ENCODE results near the gene RNF220. TPM values are rescaled to one million over a fixed set of nuclear protein-coding genes. Genes with fewer than 3 reads are reported as not detected.

The RNF220 gene
- total and polyA plus RNA-seq, 2 donors from 2014 or later, result 66.9 to 69.0 TPM

GRCh38 chr1:44603718-44604117, 198.7 kb downstream of the RNF220 start:
- no peak for FAIRE-seq
- TF ChIP-seq, protein P1, sequence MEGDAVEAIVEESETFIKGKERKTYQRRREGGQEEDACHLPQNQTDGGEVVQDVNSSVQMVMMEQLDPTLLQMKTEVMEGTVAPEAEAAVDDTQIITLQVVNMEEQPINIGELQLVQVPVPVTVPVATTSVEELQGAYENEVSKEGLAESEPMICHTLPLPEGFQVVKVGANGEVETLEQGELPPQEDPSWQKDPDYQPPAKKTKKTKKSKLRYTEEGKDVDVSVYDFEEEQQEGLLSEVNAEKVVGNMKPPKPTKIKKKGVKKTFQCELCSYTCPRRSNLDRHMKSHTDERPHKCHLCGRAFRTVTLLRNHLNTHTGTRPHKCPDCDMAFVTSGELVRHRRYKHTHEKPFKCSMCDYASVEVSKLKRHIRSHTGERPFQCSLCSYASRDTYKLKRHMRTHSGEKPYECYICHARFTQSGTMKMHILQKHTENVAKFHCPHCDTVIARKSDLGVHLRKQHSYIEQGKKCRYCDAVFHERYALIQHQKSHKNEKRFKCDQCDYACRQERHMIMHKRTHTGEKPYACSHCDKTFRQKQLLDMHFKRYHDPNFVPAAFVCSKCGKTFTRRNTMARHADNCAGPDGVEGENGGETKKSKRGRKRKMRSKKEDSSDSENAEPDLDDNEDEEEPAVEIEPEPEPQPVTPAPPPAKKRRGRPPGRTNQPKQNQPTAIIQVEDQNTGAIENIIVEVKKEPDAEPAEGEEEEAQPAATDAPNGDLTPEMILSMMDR (IDR thresholded peaks at IDR 0.05; ENCODE audit: borderline replicate concordance, extremely low read depth, insufficient read depth), result no peak
- no peak overlapping the region for H3K27ac ChIP-seq (ENCODE audit: low read depth in 2 of 2, low read length in 2 of 2)
- peak in 1 of 5 donors; percentile 43 for DNase-seq
- intact Hi-C loops (cut with DNase I), result no loop called here
- H3K9me3 ChIP-seq (ENCODE audit: control insufficient read depth in 2 of 3, insufficient read depth in 1 of 3, low read length in 3 of 3), result no peaks in the 10 kb centered on the region
- H3K9ac ChIP-seq (ENCODE audit: low read length in 3 of 3), result no peak overlapping the region
- H3K27me3 ChIP-seq (ENCODE audit: control insufficient read depth, insufficient read depth, low read length), result peaks cover 28% of the 10 kb centered on the region
- H3K4me1 ChIP-seq (ENCODE audit: control insufficient read depth in 2 of 3, insufficient read depth in 2 of 3, low read depth in 1 of 3, low read length in 3 of 3), result no peaks in the 10 kb centered on the region
- H3K36me3 ChIP-seq (ENCODE audit: control insufficient read depth in 2 of 3, insufficient read depth in 3 of 3, low read length in 3 of 3), result no peaks in the 10 kb centered on the region
- no peak overlapping the region for H3K4me3 ChIP-seq (ENCODE audit: low read length in 3 of 3)

DNA sequence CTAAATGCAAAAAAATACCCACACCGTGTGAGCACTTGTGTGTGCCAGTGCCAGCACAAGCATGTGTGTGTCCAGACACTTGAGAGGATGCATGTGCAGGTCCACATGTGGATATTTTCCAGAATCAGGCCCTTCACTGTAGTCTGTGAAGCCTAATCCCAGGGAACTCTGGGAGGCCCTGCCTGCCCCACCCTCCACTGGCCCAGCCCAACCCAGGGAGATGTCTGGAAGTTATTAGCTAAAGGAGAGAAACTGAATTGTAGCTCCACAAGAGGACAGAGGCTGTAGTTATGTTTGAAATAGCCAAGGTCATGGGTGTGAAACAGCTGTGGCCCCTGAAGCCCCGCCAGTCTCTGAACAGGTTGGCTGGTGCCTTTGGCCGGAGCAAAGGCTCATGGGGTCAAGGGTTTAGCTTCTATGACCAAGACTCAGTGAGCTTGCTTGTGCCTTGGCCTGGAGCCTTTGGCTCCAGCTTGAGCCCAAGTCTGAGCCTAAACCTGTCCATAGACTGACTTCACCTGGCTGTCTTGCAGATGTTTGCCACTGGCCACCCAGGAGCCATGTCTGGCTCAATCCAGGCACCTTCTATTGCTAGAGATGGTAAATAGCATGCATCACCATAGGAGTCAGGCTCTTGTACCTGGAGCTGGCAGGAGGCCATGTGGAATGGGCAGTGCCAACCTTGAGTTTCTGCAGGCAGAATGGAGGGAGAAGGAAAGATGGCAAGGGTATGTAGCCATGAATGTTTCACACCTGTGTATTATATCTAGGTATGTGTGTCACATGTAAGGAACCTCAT, 199.3 kb downstream of the RNF220 start:
- H3K9ac ChIP-seq (ENCODE audit: low read length in 3 of 3), result no peak overlapping the region
- no peaks in the 10 kb centered on the region for H3K4me1 ChIP-seq (ENCODE audit: control insufficient read depth in 2 of 3, insufficient read depth in 2 of 3, low read depth in 1 of 3, low read length in 3 of 3)

DNA sequence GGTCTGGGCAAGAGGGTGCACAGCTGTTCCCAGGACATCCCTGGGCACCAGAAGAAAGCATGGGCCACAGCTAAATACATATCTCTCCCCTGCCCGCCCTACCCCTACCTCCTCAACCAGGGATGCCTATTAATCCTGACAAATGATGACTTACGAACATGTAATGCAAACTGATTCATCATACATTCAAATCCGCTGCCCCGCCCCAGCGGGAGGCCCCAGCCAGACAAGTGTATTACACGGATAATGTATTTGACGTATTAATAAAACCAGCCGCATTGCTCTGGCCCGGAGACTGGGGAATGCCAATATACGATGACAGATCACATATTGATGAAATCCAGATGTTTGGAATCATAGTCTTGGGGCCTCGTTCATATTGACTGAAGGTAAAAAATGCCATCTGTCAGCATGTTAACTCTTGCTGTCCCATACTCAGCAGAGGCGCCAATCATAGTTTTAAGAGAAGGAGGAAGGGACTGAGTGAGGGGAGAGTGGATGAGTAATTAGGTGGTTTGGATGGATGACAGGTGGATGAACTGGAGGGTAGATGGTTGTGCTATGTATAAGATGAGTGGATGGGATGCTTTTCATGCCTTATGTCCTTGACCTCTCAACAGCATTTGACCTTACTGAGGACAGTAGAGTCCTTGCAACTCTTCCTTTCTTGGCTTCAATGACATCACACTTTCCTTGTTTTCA, 201.0 kb downstream of the RNF220 start:
- TF ChIP-seq, protein P1 (IDR thresholded peaks at IDR 0.05; ENCODE audit: borderline replicate concordance, extremely low read depth, insufficient read depth), result no peak
- Histone ChIP-seq H3K4me1 (ENCODE audit: control insufficient read depth in 2 of 3, insufficient read depth in 2 of 3, low read depth in 1 of 3, low read length in 3 of 3) (no peaks in the 10 kb centered on the region), H3K9ac (ENCODE audit: low read length in 3 of 3) (no peak overlapping the region), H3K27me3 (ENCODE audit: control insufficient read depth, insufficient read depth, low read length) (peaks cover 17% of the 10 kb centered on the region), H3K9me3 (ENCODE audit: control insufficient read depth in 2 of 3, insufficient read depth in 1 of 3, low read length in 3 of 3) (no peaks in the 10 kb centered on the region), H3K4me3 (ENCODE audit: low read length in 3 of 3) (no peak overlapping the region), H3K36me3 (ENCODE audit: control insufficient read depth in 2 of 3, insufficient read depth in 3 of 3, low read length in 3 of 3) (no peaks in the 10 kb centered on the region), H3K27ac (ENCODE audit: low read depth in 2 of 2, low read length in 2 of 2) (no peak overlapping the region)
- FAIRE-seq (no peak), DNase-seq (no peak)
- intact Hi-C loops (cut with DNase I), result no loop called here

More for the DNA sequence above, 199.3 kb downstream of the RNF220 start:
- Histone ChIP-seq H3K4me3 (ENCODE audit: low read length in 3 of 3) (no peak overlapping the region), H3K27ac (ENCODE audit: low read depth in 2 of 2, low read length in 2 of 2) (no peak overlapping the region), H3K27me3 (ENCODE audit: control insufficient read depth, insufficient read depth, low read length) (peaks cover 30% of the 10 kb centered on the region), H3K9me3 (ENCODE audit: control insufficient read depth in 2 of 3, insufficient read depth in 1 of 3, low read length in 3 of 3) (no peaks in the 10 kb centered on the region), H3K36me3 (ENCODE audit: control insufficient read depth in 2 of 3, insufficient read depth in 3 of 3, low read length in 3 of 3) (no peaks in the 10 kb centered on the region)
- TF ChIP-seq, protein P1 (IDR thresholded peaks at IDR 0.05; ENCODE audit: borderline replicate concordance, extremely low read depth, insufficient read depth), result no peak
- no peak for FAIRE-seq
- intact Hi-C loops (cut with DNase I), result no loop called here
- DNase-seq, result no peak

Data from kidney (tissue), 14 donors.